ENCODE measurements around the gene SRC.

The SRC gene

GRCh38 chr20:37439223-37439933 is 93.4 kb downstream of the SRC start:
- Histone ChIP-seq H3K4me3 (replicated peaks; ENCODE audit: insufficient read depth, low read length) (no peak overlapping the region), H3K27me3 (ENCODE audit: insufficient read depth, poor library complexity, severe bottlenecking) (no peaks in the 10 kb centered on the region), H3K27ac (replicated peaks) (no peak overlapping the region)
- TF ChIP-seq, protein P1, sequence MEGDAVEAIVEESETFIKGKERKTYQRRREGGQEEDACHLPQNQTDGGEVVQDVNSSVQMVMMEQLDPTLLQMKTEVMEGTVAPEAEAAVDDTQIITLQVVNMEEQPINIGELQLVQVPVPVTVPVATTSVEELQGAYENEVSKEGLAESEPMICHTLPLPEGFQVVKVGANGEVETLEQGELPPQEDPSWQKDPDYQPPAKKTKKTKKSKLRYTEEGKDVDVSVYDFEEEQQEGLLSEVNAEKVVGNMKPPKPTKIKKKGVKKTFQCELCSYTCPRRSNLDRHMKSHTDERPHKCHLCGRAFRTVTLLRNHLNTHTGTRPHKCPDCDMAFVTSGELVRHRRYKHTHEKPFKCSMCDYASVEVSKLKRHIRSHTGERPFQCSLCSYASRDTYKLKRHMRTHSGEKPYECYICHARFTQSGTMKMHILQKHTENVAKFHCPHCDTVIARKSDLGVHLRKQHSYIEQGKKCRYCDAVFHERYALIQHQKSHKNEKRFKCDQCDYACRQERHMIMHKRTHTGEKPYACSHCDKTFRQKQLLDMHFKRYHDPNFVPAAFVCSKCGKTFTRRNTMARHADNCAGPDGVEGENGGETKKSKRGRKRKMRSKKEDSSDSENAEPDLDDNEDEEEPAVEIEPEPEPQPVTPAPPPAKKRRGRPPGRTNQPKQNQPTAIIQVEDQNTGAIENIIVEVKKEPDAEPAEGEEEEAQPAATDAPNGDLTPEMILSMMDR (IDR thresholded peaks at IDR 0.05; ENCODE audit: insufficient read depth, low read length), result no peak
- no peak for TF ChIP-seq REST (IDR thresholded peaks at IDR 0.05; ENCODE audit: insufficient replicate concordance, low read depth)
- TF ChIP-seq GABPA (IDR thresholded peaks at IDR 0.05; ENCODE audit: low read depth), result no peak
- no peak for TF ChIP-seq POLR2AphosphoS5 (IDR thresholded peaks at IDR 0.05; ENCODE audit: low read depth)
- no peak for TF ChIP-seq SPI1 (IDR thresholded peaks at IDR 0.05; ENCODE audit: borderline replicate concordance, low read depth)
- no peak for DNase-seq (ENCODE audit: low read depth in 1 of 2, low spot score in 1 of 2)

GRCh38 chr20:37441023-37441422 is 95.1 kb downstream of the SRC start:
- TF ChIP-seq, protein P1 (IDR thresholded peaks at IDR 0.05; ENCODE audit: insufficient read depth, low read length), result no peak
- TF ChIP-seq SPI1 (IDR thresholded peaks at IDR 0.05; ENCODE audit: borderline replicate concordance, low read depth) (no peak), GABPA (IDR thresholded peaks at IDR 0.05; ENCODE audit: low read depth) (no peak), REST (IDR thresholded peaks at IDR 0.05; ENCODE audit: insufficient replicate concordance, low read depth) (no peak)
- no peak for DNase-seq (ENCODE audit: low read depth in 1 of 2, low spot score in 1 of 2)
- Histone ChIP-seq H3K27me3 (ENCODE audit: insufficient read depth, poor library complexity, severe bottlenecking) (no peaks in the 10 kb centered on the region), H3K4me3 (replicated peaks; ENCODE audit: insufficient read depth, low read length) (no peak overlapping the region), H3K27ac (replicated peaks) (no peak overlapping the region)

- TF ChIP-seq GABPA (IDR thresholded peaks at IDR 0.05; ENCODE audit: low read depth) (no peak), SPI1 (IDR thresholded peaks at IDR 0.05; ENCODE audit: borderline replicate concordance, low read depth) (no peak), REST (IDR thresholded peaks at IDR 0.05; ENCODE audit: insufficient replicate concordance, low read depth) (no peak), POLR2AphosphoS5 (IDR thresholded peaks at IDR 0.05; ENCODE audit: low read depth) (no peak)
- TF ChIP-seq, protein P1 (IDR thresholded peaks at IDR 0.05; ENCODE audit: insufficient read depth, low read length), result no peak
- DNase-seq (ENCODE audit: low read depth in 1 of 2, low spot score in 1 of 2), result no peak
- Histone ChIP-seq H3K27ac (replicated peaks) (no peak overlapping the region), H3K27me3 (ENCODE audit: insufficient read depth, poor library complexity, severe bottlenecking) (no peaks in the 10 kb centered on the region), H3K4me3 (replicated peaks; ENCODE audit: insufficient read depth, low read length) (no peak overlapping the region)
Observed at GRCh38 chr20:37442547-37442946, 96.6 kb downstream of the SRC start.

Measured in HL-60 (cell line).